ENCODE data around the gene TMEM92.

The TMEM92 gene

DNA sequence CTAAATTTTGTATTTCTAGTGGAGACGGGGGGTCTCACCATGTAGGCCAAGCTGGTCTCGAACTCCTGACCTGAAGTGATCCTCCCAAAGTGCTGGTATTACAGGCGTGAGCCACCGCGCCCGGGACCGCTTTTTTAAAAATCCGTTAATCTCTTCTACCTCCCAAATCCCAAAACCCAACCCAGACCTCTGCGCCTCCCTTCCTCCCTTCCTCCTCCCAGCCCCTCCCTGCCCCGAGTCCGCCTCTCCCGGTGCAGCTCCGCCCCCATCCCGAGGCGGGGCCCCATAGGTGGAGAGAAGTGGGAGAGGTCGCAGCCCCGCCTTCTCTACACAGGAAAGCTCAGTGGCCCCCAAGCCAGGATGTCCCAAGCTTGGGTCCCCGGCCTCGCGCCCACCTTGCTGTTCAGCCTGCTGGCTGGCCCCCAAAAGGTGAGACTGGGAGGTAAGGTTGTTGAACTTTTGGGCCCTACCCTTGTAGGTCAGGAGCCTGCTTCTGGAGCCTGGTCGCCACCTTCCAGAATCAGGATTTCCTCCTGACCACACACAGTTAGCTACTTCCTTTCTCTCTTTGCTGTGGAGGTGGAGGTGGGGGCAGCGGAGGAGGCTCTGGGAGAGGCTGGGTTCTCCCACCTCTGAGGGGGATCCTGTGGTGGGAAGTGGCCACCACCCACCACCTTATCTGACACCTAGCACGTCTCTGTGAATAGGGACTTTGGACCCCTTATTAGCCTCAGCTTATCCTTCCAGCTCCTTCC is at the start of gene TMEM92:
Gene TMEM92 (plus strand): TSS at position 325 of the 755 bp plus-strand sequence. CDS start 36 bp downstream, at position 361.
- no peak for DNase-seq

DNA sequence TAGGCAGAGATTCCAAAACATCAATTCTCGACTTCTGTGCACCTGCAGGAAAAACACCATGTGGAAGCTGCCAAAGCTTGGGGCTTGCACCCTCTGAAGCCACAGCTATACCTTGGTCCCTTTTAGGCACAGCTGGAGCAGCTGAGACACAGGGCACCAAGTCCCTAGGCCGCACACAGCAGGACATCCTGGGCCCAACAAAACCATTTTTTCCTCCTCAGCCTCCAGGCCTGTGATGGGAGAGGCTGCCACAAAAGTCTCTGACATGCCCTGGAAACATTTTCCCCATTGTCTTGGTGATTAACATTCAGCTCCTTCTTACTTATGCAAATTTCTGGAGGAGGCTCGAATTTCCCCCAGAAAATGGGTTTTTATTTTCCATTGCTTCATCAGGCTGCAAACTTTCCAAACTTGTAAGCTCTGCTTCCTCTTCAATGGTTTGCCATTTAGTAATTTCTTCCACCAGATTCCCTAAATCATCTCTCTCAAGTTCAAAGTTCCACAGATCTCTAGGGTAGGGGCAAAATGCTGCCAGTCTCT is 48.5 kb upstream of the TMEM92 start:
- DNase-seq: peak; percentile 83 to 85

DNA sequence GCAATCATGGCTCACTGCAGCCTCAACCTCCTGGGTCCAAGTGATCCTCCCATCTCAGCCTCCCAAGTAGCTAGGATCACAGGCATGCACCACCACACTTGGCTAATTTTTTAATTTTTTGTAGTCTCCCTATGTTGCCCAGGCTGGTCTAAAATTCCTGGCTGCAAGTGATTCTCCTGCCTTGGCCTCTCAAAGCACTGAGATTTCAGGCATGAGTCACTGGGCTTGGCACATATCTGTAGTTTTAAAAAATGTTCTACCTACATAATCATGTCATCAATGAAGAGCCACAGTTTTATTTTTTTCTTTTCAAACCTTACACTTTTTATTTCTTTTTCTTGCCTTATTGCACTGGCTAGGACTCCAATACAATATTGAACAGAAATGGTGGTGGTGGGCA is 39.7 kb upstream of the TMEM92 start:
- no peak for DNase-seq

DNA sequence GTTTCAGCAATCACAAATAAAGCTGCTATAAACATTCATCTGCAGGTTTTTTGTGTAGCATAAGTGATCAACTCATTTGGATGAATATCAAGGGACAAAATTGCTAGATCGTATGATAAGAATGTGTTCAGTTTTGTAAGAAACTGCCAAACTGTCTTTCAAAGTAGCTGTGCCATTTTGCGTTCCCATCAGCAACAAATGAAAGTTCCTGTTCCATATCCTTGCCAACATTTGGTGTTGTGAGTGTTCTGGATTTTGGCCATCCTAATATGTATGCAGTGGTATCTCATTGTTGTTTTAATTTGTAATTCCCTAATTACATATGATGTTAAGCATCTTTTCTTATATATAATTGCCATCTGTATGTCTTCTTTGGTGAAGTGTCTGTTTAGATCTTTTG is 36.4 kb upstream of the TMEM92 start:
- DNase-seq: no peak

DNA sequence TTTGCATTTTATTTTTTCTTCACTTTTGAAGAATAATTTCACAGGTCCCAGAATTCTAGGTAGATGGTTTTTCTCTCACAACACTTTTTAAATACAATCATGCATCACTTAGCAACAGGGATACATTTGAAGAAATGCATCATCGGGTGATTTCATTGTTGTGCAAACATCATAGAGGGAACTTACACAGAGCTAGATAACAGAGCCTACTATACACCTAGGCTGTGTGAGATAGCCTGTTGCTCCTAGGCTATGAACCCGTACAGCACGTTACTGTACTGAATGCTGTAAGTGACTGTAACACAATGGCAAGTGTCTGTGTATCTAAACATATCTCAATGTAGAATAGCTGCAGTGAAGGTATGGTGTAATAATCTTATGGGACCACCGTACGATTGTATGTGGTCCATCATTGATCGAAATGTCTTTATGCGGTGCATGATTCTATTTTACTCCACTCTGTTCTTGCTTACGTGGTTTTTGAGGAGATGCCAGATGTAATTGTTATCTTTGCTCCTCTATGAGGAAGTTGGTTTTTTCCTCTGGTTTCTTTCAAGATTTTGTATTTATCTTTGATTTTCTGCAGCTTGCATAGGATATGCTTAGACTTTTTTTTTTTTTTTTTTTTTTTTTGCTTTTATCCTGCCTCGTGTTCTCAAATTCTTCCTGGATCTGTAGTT is 35.5 kb upstream of the TMEM92 start:
- peak; percentile 15 to 55 for DNase-seq

DNA sequence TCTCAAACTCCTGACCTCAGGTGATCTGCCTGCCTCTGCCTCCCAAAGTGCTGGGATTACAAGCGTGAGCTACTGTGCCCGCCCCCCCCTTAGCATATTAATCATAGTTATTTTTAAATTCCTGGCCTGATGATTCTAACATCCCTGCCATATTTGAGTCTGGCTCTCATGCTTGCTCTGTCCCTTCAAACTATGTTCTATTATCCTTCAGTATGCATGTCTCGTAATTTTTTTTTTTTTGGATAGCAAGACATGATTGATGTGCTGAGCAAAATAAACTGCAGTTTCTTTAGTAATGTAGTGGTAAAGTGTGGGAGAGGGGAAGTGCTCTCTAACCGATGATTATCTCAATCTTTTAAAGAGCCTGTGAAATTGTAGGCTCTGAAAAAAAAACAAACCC is 34.3 kb upstream of the TMEM92 start:
- peak in 1 of 2 donors; percentile 27 for DNase-seq

DNA sequence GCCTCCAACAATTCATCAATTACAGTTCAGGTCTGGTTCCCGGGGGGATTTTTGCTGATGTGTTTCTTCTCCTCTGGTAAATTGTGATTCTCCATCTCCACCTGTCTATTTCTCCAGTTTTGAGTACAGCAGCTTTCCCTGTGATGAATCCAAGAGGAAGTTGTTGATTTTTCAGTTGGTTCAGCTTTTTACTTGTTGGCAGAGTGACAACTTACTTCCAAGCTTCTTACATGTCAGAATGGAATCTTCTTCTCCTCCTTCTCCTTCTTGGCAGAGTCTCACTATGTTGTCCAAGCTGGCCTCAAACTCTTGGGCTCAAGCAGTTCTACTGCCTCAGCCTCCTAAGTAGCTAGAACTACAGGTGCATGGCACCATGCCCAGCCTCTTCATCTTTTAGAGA is 33.4 kb upstream of the TMEM92 start:
- DNase-seq: no peak

DNA sequence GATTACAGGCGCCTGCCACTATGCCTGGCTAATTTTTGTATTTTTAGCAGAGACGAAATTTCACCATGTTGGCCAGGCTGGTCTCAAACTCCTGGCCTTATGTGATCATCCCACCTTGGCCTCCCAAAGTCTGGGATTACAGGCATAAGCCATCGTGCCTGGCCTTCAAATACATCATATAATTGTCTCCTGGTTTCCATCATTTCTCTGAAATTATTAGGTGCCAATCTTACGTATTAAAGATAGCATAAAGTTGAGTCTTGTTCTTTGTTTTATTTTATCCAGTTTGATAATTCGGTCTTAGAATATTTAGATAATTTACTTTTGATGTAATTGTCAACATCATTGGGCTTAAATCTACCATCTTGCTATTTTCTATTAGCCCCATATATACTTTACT is 32.8 kb upstream of the TMEM92 start:
- no peak for DNase-seq

DNA sequence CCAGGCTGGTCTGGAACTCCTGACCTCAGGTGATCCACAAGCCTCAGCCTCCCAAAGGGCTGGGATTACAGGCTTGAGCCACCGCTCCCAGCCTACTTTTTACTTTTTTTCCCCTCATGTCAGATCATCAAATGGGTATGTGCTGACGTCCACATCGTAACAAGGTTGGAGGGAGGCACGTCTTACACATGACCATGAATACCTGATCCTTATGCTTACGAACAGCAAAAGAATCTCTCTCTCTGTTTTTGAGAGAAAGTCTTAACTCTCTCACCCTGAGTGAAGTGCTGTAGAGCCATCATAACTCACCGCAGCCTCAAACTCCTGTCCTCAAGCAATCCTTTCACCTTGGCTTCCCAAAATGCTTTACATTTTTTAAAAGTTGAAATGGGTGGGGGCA is 29.5 kb upstream of the TMEM92 start:
- DNase-seq: no peak

DNA sequence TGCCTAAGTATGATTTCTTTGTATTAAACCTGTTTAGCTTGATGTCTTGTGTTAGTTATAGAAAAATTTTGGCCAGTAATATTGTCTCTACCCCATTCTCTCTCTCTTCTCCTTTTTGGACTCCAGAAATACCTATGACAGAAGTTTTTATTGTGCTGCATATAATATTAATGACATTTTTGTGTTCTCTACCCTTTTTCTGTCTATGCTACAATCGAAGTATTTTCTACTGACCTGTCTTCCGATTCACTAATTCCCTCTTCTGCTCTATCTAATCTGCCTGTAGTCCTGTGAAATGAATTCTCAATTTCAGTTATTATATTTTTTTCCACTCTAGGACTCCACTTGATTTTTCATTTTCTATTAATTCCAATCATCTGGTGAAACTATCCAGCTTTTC is 26.0 kb upstream of the TMEM92 start:
- no peak for DNase-seq

DNA sequence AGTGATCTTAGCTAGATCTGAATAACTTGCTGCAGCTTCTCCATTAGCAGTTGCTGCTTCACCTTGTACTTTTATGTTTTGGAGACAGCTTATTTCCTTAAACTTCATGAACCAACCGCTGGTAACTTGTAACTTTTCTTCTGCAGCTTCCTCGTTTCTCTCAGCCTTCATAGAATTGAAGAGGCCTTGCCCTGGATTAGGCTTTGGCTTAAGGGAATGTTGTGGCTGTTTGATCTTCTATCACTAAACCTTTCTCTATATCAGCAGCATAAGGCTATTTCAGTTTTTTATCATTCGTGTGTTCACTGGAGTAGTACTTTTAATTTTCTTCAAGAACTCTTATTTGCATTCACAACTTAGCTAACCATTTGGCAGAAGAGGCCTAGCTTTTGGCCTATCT is 21.5 kb upstream of the TMEM92 start:
- no peak for DNase-seq

DNA sequence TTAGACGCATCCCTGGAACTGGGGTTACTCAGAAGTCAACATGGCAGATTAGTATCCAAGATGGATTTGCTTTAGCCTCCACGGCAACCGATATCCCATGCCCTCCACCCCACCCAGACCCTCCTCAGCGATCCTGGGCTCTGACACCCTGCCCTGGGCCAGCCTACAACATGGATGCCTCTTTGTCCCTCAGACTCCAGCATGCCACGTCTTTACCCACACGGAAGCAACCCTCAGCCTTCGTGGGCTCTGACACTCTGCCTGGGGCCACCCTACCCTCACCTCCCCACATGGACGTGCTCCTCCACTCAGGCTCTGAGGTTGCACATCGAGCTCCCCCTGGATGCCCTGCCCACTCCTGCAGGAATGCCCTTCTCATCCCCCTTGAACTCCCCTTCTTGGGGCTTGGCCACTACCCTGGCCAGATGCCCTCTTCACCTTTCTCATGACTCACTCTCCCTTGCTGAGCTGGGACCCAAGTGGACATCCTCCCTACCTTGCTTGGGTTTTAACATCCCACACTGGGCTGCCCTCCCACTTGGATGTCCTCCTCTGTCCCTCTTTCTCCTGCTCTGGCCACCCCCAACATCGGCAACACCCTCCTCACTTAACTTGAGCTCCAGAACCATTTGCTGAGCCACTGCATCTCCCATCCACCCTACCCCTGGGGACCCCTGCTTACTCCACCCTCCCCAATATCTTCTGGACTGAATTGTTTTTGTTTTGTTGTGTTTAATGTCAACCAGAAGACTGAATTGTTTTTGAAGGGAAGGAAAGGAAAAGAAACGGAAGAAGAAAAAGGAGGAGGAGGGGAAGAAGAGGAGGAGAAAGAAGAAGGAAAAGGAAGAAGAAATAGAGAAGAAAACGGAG is 18.3 kb upstream of the TMEM92 start:
- DNase-seq: no peak

DNA sequence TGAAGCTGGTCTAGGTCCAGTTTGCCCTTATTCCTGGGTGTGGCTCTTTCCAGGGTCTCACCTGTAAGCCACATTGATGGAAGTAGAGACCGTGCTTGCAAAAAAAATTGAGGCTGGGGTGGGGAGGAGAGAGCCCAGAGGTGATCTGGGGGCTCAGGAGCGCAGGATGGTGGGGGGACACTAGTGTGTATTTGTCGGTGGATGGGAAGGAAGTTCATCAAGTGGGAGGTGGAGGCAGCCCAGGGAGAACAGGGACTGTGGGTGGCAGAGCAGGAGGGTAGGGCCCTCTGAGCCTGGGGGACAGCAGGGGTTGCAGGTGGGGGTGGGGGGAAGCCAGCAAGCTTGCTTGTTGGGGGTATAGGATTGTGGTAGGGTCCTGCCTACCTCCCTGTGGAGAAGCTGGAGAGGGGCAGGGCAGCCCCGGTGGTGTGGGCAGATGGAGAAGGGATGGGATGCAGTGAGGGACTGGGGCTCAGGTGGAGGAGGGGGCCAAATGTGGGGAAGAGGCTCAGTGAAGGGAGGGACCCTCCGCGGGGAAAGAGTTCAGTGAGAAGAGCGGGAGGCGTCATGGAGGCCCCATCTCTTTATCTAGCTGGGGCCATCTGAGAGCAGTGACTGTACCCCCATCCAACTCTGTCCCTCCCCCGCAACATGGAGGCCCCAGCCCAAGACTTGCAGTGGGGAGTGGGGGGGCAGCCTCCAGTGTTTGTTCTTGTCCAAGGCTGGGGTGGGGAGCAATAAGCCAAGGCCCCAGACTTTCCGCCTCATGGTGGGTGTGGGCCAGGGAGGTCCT is 17.2 kb upstream of the TMEM92 start:
- no peak for DNase-seq

DNA sequence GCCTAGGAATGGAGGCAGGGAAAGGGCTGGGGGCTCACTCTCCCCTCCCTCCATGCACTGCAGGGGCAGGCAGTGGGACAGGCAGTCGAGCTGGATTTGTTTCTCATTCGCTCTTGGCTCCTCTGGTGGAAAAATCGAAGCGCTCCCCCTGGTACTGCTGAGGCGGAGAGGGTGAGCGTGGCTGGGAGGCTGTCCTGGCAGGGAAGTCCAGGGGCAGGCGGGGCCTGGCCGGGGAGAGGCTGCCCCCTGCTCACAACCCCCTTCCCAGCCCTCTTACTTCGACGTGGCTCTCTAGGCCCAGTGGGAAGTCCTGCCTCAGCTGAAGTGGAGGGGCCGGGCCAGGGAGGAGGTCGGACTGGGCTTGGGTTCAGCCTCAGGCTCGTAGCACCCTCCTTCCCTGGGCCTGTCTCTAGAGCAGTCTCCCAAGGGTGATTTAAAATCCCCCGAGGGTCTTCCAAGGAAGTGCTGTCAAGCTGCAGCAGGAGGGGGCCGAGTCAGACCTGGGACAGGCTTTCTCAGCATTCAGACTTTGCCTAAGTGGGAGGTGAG is 16.5 kb upstream of the TMEM92 start:
- no peak for DNase-seq

DNA sequence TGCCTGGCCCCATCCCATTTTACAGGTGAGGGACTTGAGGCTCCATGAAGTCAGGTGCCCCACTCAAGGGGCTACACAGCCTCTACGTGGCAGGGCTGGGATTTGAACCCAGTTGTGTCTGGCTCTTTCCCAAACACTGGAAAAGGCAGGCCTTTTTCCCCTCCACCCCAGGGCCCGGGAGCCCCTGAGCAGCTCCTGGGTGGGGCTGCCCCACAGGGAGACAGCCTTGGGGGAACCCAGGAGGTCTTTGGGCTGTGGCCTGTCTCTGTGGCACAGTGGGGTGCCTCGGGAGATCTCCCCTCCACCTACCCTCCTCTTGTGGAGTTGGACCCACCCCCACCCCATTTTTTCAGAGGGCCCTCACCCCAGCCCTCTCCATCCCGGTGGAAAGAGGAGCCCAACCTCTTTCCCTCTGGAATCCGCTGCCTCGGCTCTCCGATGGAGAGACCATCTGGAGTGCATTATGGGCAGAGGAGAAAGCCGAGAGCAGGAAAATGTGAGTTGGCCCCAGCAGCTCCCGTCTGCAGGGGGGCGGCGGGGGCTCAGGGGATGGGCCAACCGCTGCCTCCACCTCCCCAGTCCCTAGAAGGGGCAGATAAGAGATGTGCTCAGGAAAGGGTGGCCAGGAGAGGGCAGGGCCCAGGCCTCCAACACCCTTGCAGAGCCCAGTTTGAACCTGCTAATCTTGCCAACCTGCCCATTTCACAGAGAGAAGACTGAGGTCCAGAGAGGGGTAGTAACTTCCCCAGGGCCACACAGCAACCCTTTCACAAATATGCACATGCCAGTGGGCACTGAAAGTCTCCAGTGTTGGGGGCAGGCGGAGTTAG is 15.4 kb upstream of the TMEM92 start:
- DNase-seq: no peak

DNA sequence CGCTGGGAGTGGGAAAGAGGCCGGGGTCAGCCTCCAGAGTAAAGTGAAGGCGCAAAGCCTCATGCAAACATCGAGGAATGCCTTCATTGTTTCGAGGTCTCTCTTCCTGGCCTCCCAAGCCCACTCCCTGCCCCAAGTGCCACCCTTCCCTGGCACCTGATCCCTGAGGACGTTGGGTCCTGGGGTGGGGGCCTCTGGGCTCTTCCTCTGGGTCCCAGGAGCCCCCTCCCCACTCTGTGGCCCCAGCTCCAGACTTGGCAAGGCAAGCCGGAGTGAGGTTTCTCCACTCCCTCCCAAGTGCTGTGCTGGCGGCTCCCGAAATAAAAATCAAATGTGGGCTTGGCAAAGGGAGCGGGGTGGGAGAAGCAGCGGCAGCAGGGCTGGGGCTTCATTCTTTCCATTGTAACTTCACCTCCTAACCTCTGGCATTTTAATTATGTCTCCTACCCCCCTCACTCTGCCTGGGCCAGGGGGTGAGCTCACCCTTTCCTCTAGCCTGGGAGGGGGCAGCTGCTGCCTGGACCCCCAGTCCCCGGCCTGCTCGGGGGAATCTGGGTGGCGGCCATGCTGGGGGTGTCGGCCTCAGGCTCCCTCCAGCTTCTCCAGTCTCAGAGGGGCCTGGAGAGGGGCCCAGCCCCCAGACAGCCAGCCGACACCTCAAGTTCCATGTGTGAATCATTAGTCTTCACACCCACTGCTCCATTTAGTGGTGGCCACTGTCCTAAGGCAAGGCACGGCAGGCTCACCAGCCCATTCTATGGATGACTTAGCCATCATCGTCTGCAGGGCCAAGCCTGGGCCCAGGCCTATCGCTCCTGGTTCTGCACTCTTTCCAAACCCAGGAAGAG is 14.6 kb upstream of the TMEM92 start:
- no peak for DNase-seq

DNA sequence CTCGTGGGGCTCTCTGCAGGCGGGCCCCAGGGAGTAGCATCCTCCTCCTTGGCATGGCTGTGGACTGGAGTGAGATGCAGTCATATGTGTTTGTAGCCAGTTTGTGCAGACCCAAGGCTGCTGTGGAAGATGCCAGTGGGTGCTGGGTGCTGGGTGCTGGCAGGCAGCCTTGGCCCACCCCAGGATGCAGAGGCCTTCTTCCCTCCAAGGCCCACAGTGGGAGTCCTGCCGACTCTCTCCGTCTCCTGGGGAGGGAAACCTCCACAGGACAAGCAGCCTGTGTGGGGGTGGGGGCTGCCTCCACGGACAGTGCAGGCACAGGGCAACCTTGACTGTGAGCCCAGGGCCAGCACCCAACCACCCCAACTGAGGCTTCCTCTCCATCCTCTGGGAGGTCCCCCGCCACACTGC is 13.8 kb upstream of the TMEM92 start:
- no peak for DNase-seq

DNA sequence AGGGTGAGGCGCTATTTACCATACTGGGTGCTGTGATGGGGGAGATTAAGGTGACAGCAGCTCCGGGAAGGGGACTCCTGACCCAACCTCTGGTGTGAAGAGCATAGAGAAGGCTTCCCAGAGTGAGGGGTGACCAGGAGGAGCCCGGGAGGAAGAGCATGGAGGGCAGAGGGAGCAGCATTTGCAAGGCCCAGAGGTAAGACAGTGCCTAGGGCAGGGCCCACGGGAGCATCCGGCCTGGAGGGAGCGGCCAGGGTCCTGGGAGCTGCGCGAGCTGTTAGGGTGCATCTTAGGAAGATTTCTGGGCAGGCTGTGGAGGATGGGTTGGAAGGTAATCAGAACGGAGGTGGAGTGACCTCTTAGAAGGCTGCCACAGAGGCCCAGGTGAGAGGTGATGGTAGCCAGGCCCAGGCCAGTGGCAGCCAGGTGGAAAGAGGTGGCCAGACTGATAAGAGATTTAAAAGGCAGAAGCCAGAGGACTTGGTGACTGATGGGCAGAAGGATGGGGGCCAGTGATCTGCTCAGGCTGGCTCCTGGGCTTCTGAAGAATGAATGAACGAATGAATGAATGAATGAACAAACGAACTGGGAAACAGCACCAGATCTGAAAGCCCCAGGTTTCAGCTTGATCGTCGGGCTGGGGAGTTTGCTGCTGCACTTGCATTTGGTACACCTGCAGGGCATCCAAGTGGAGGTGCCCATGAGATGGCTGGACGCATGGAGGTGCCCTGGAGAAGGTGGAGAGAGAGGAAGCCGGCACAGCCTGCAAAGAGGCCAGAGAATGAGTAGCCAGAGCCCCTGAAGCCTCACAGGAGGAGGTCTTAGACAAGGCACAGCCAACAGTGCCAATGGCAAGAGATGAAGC is 13.0 kb upstream of the TMEM92 start:
- DNase-seq: no peak
